IPS-15b (cell line): ENCODE data around the gene SDS.

Experiments used
- H3K27me3 ChIP-seq: one replicate; pipeline ENCODE4 v1.6.1; 2013; ENCODE audit warnings: low read length; ENCODE audit not compliant: control insufficient read depth, insufficient read depth
- H3K36me3 ChIP-seq: one replicate; pipeline ENCODE4 v1.6.1; 2013; ENCODE audit warnings: low read length; ENCODE audit not compliant: control insufficient read depth, insufficient read depth
- H3K4me1 ChIP-seq: one replicate; pipeline ENCODE4 v1.6.1; 2013; ENCODE audit warnings: mild to moderate bottlenecking, low read length; ENCODE audit not compliant: control insufficient read depth, insufficient read depth
- H3K4me3 ChIP-seq: one replicate; pipeline ENCODE4 v1.5.1; 2013; ENCODE audit warnings: low read depth, low read length
- H3K9ac ChIP-seq: one replicate; pipeline ENCODE4 v1.6.1; 2013; ENCODE audit warnings: low read depth, mild to moderate bottlenecking, low read length
- H3K9me3 ChIP-seq: one replicate; pipeline ENCODE4 v1.6.1; 2013; ENCODE audit warnings: mild to moderate bottlenecking, low read length; ENCODE audit not compliant: control insufficient read depth, insufficient read depth

Gene SDS

GRCh38 chr12:113439301-113439597, 35.6 kb upstream of the SDS start:
- Histone ChIP-seq H3K9ac (no peak overlapping the region), H3K4me1 (no peaks in the 10 kb centered on the region), H3K9me3 (no peaks in the 10 kb centered on the region), H3K4me3 (no peak overlapping the region), H3K36me3 (no peaks in the 10 kb centered on the region), H3K27me3 (no peaks in the 10 kb centered on the region)

GRCh38 chr12:113438523-113439300, 35.0 kb upstream of the SDS start:
- Histone ChIP-seq H3K4me1 (no peaks in the 10 kb centered on the region), H3K4me3 (no peak overlapping the region), H3K27me3 (no peaks in the 10 kb centered on the region), H3K9ac (no peak overlapping the region), H3K36me3 (no peaks in the 10 kb centered on the region), H3K9me3 (no peaks in the 10 kb centered on the region)

GRCh38 chr12:113437729-113438100, 34.0 kb upstream of the SDS start:
- Histone ChIP-seq H3K27me3 (no peaks in the 10 kb centered on the region), H3K9me3 (no peaks in the 10 kb centered on the region), H3K4me3 (no peak overlapping the region), H3K36me3 (no peaks in the 10 kb centered on the region), H3K4me1 (no peaks in the 10 kb centered on the region), H3K9ac (no peak overlapping the region)

- H3K9ac ChIP-seq: no peak overlapping the region
- H3K4me3 ChIP-seq: no peak overlapping the region
- no peaks in the 10 kb centered on the region for H3K4me1 ChIP-seq
- H3K27me3 ChIP-seq: no peaks in the 10 kb centered on the region
- H3K36me3 ChIP-seq: no peaks in the 10 kb centered on the region
- H3K9me3 ChIP-seq: no peaks in the 10 kb centered on the region
These were observed 33.5 kb upstream of the SDS start for GRCh38 chr12:113436993-113437728.

GRCh38 chr12:113436586-113436985, 32.9 kb upstream of the SDS start:
- Histone ChIP-seq H3K36me3 (no peaks in the 10 kb centered on the region), H3K4me1 (no peaks in the 10 kb centered on the region), H3K9ac (no peak overlapping the region), H3K9me3 (no peaks in the 10 kb centered on the region), H3K4me3 (no peak overlapping the region), H3K27me3 (no peaks in the 10 kb centered on the region)

GRCh38 chr12:113435367-113435766, 31.7 kb upstream of the SDS start:
- Histone ChIP-seq H3K27me3 (no peaks in the 10 kb centered on the region), H3K4me1 (no peaks in the 10 kb centered on the region), H3K9ac (no peak overlapping the region), H3K9me3 (no peaks in the 10 kb centered on the region), H3K36me3 (no peaks in the 10 kb centered on the region), H3K4me3 (no peak overlapping the region)

GRCh38 chr12:113432986-113433385, 29.3 kb upstream of the SDS start:
- no peaks in the 10 kb centered on the region for H3K36me3 ChIP-seq
- H3K4me1 ChIP-seq: no peaks in the 10 kb centered on the region
- H3K4me3 ChIP-seq: no peak overlapping the region
- H3K9ac ChIP-seq: no peak overlapping the region
- H3K9me3 ChIP-seq: no peaks in the 10 kb centered on the region
- H3K27me3 ChIP-seq: no peaks in the 10 kb centered on the region

- H3K4me1 ChIP-seq: no peaks in the 10 kb centered on the region
- H3K4me3 ChIP-seq: no peak overlapping the region
- H3K36me3 ChIP-seq: no peaks in the 10 kb centered on the region
- no peaks in the 10 kb centered on the region for H3K9me3 ChIP-seq
- H3K9ac ChIP-seq: no peak overlapping the region
- H3K27me3 ChIP-seq: no peaks in the 10 kb centered on the region
These were observed 24.8 kb upstream of the SDS start for GRCh38 chr12:113428482-113428881.

- Histone ChIP-seq H3K36me3 (no peaks in the 10 kb centered on the region), H3K4me3 (no peak overlapping the region), H3K4me1 (no peaks in the 10 kb centered on the region), H3K9ac (no peak overlapping the region), H3K27me3 (no peaks in the 10 kb centered on the region), H3K9me3 (no peaks in the 10 kb centered on the region)
These were observed 24.2 kb upstream of the SDS start for GRCh38 chr12:113427882-113428281.

GRCh38 chr12:113425960-113426453, 22.3 kb upstream of the SDS start:
- H3K9me3 ChIP-seq: no peaks in the 10 kb centered on the region
- no peaks in the 10 kb centered on the region for H3K27me3 ChIP-seq
- H3K4me3 ChIP-seq: peak overlapping the region; percentile 50
- no peak overlapping the region for H3K9ac ChIP-seq
- H3K36me3 ChIP-seq: no peaks in the 10 kb centered on the region
- no peaks in the 10 kb centered on the region for H3K4me1 ChIP-seq

GRCh38 chr12:113424915-113425823, 21.5 kb upstream of the SDS start:
- H3K9ac ChIP-seq: no peak overlapping the region
- no peaks in the 10 kb centered on the region for H3K4me1 ChIP-seq
- no peaks in the 10 kb centered on the region for H3K9me3 ChIP-seq
- no peaks in the 10 kb centered on the region for H3K36me3 ChIP-seq
- no peaks in the 10 kb centered on the region for H3K27me3 ChIP-seq
- peak overlapping the region; percentile 50 for H3K4me3 ChIP-seq
